Breast epithelium (tissue), 4 donors: ENCODE data around the gene KMT2A. TPM values are rescaled to one million over a fixed set of nuclear protein-coding genes. Genes with fewer than 3 reads are reported as not detected.

Experiments
- DNase-seq, 2 donors: peaks; one replicate each; pipeline ENCODE4 v3.0.0-alpha.2; 2019; ENCODE audit warnings: low spot score in 2 of 2
- H3K27ac ChIP-seq, 2 donors: fragments of 200-600 bp; sonication (generic) in 1 of 2; one replicate each; pipeline ENCODE4 v1.5.1; 2016 to 2019; ENCODE audit warnings: mild to moderate bottlenecking in 1 of 2
- H3K27me3 ChIP-seq, 2 donors: fragments of 200-600 bp; sonication (generic) in 1 of 2; one replicate each; pipeline versions ENCODE4 v1.5.1 to v1.6.0; 2017 to 2019; ENCODE audit warnings: control low read depth in 1 of 2, mild to moderate bottlenecking in 1 of 2
- H3K36me3 ChIP-seq: fragments of 200-600 bp; one replicate; pipeline ENCODE4 v1.5.1; 2019
- H3K4me1 ChIP-seq, 2 donors: fragments of 200-600 bp; sonication (generic); one replicate each; pipeline ENCODE4 v1.5.1; 2016 to 2019; ENCODE audit warnings: control low read depth in 1 of 2
- H3K4me3 ChIP-seq, 3 donors: fragments of 200-600 bp; sonication (generic); 1 replicate in 2 of 3; 2 replicates in 1 of 3; pipeline ENCODE4 v1.5.1; 2016 to 2019; ENCODE audit warnings: mild to moderate bottlenecking in 3 of 3, moderate library complexity in 2 of 3
- H3K9me3 ChIP-seq, 2 donors: fragments of 200-600 bp; sonication (generic) in 1 of 2; one replicate each; pipeline ENCODE4 v1.5.1; 2016 to 2019; ENCODE audit warnings: control low read depth in 1 of 2
- POLR2A ChIP-seq: fragments of 450-650 bp; IDR thresholded peaks from one replicate; pipeline ENCODE4 v1.6.1; 2016; ENCODE audit warnings: antibody characterized with exemption, mild to moderate bottlenecking, moderate library complexity
- POLR2AphosphoS5 ChIP-seq, 3 donors: sonication (generic); formaldehyde crosslinking; IDR thresholded peaks; one replicate each; pipeline ENCODE4 v1.6.1; 2017; ENCODE audit warnings: antibody characterized with exemption in 3 of 3
- intact Hi-C: fragments of 100-400 bp; cut with DNase I; formaldehyde crosslinking; loops from one replicate; pipeline ENCODE4 v1.15.1; 2023; ENCODE audit warnings: low total_unique reads
- total RNA-seq, 3 donors: library from RNA; depleted of rRNA; stranded (reverse); fragments of >200 nt; gene quantifications; one replicate each; pipeline ENCODE4 v1.1.0, GENCODE V29; 2016
- TF ChIP-seq, protein P1 (sequence below), 3 donors: fragments of 450-650 bp; IDR thresholded peaks; one replicate each; pipeline ENCODE4 v1.5.1; 2016 to 2017; ENCODE audit warnings: antibody characterized with exemption in 3 of 3, mild to moderate bottlenecking in 3 of 3, moderate library complexity in 3 of 3

The KMT2A gene
- total RNA-seq, 3 donors from 2014 or later, result 67.4 to 100.0 (median 79.6) TPM

DNA sequence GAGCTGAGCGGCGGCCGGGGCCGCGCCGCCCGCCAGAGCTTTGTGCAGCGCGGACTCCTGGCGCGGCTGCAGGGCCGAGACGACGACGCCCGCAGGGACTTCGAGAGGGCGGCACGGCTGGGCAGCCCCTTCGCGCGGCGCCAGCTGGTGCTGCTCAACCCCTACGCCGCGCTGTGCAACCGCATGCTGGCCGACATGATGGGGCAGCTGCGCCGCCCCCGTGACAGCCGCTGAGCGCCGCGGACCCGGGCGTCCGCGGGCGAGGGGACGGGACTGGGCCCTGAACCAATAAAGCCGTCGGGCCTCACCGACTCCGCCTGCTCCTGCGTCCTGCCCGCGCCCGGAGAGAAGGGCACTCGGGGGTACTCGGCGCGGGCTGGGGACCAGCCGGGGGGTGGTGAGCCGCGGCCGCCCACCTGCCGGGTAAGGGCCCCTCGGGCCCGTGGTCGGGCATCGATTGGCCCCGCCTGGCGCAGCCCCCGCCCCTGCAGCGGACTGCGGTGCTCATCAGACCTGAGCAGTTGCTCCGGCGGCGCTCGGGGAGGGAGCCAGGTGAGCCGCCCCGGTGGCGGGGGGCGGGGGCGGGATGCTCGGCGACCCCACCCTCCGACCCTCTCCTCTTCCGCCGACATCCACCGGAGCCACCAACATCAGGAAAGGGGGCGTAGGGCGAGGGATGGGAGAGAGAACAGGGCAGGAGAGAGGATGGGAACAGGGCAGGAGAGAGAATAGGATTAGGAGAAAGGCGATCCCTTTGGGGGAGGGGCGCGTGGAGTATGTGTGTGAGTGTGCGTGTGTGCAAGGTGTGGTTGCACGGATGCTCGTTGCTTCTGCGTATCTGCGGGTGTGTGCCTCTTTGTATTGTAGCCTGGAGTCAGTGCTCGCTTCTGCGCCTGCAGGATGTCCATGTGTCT is 94.6 kb downstream of the KMT2A start, which contains the start of gene TMEM25:
Gene TMEM25 (plus strand): TSS at position 510 of the 914 bp plus-strand sequence. CDS start 610 bp downstream, outside the sequence.
- TF ChIP-seq POLR2AphosphoS5 (IDR thresholded peaks at IDR 0.05), result peak in 1 of 3 donors; percentile 29
- TF ChIP-seq, protein P1, sequence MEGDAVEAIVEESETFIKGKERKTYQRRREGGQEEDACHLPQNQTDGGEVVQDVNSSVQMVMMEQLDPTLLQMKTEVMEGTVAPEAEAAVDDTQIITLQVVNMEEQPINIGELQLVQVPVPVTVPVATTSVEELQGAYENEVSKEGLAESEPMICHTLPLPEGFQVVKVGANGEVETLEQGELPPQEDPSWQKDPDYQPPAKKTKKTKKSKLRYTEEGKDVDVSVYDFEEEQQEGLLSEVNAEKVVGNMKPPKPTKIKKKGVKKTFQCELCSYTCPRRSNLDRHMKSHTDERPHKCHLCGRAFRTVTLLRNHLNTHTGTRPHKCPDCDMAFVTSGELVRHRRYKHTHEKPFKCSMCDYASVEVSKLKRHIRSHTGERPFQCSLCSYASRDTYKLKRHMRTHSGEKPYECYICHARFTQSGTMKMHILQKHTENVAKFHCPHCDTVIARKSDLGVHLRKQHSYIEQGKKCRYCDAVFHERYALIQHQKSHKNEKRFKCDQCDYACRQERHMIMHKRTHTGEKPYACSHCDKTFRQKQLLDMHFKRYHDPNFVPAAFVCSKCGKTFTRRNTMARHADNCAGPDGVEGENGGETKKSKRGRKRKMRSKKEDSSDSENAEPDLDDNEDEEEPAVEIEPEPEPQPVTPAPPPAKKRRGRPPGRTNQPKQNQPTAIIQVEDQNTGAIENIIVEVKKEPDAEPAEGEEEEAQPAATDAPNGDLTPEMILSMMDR (IDR thresholded peaks at IDR 0.05), result no peak
- peak; percentile 25 for TF ChIP-seq POLR2A

DNA sequence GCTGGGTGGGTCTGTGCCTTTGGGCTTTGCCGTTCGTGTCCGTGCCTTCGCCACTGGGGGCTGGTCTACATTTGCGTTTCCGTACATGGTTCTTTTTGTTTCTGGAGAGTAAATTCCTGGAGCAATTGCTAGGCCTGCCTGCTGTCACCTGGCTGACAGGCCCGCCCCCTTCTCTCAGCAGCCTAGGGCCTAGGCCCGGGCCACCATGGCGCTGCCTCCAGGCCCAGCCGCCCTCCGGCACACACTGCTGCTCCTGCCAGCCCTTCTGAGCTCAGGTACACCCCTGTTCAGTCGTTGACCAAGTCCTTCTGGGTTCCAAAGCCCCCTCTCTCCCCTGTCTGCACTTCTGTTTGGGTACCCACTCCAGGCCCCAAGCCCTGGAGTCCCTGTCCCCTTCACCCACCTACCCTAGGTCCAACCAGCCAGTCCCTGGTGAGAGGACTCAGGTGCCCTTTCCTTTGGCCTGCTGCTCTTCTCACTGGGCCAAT is 95.3 kb downstream of the KMT2A start:
- DNase-seq, result no peak
- Histone ChIP-seq H3K4me3 (peak overlapping the region; percentile 63 to 96 (median 70)), H3K4me1 (peaks cover 4 to 6% of the 10 kb centered on the region in 2 donors), H3K27ac (peak overlapping the region; percentile 54 to 91), H3K27me3 (no peaks in the 10 kb centered on the region), H3K36me3 (no peaks in the 10 kb centered on the region), H3K9me3 (no peaks in the 10 kb centered on the region)
- intact Hi-C loops, result no loop called here
- TF ChIP-seq POLR2A, result no peak
- no peak for TF ChIP-seq POLR2AphosphoS5 (IDR thresholded peaks at IDR 0.05)
- TF ChIP-seq, protein P1 (IDR thresholded peaks at IDR 0.05), result no peak

More for the DNA sequence above, 94.6 kb downstream of the KMT2A start, which contains the start of gene TMEM25:
- H3K4me1 ChIP-seq, result peaks cover 4 to 6% of the 10 kb centered on the region in 2 donors
- H3K9me3 ChIP-seq, result no peaks in the 10 kb centered on the region
- H3K27ac ChIP-seq, result peak within 1 kb of the TSS; percentile 54 to 91
- H3K4me3 ChIP-seq, result peak within 1 kb of the TSS; percentile 63 to 96 (median 70)
- peak in 1 of 2 donors; percentile 60 for DNase-seq
- H3K36me3 ChIP-seq, result no peaks in the 10 kb centered on the region
- intact Hi-C loops, result no loop called here
- H3K27me3 ChIP-seq, result no peaks in the 10 kb centered on the region

DNA sequence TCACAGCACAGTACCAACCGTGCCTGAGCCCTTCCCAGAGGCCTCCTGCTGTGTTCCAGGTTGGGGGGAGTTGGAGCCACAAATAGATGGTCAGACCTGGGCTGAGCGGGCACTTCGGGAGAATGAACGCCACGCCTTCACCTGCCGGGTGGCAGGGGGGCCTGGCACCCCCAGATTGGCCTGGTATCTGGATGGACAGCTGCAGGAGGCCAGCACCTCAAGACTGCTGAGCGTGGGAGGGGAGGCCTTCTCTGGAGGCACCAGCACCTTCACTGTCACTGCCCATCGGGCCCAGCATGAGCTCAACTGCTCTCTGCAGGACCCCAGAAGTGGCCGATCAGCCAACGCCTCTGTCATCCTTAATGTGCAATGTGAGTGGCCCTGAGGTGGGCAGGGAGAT is 95.8 kb downstream of the KMT2A start:
- intact Hi-C loops, result no loop called here

DNA sequence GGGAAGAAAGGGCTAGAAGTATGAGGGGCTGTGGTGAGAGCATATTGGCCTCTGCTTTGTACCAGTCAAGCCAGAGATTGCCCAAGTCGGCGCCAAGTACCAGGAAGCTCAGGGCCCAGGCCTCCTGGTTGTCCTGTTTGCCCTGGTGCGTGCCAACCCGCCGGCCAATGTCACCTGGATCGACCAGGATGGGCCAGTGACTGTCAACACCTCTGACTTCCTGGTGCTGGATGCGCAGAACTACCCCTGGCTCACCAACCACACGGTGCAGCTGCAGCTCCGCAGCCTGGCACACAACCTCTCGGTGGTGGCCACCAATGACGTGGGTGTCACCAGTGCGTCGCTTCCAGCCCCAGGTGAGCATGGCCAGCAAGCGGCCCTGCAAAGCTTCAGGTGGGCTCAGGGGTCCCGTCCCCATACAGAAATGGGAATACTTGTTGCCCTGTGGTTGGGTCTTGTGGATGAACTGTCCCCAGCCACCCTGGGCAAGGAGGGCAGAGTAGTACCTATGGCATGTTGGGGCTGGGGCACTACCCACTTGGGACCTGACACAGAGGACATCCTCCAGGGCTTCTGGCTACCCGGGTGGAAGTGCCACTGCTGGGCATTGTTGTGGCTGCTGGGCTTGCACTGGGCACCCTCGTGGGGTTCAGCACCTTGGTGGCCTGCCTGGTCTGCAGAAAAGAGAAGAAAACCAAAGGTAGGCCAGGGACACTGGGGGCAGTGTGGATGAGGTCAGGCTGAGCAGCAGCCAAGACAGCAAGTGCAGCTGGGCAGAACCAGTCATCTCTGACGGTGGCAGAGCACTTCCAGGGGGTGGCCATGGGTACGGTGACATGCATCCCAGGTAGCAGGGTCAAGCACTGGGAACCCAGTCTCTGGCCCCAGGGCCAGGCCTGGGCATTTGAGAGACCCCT is 96.8 kb downstream of the KMT2A start:
- Histone ChIP-seq H3K9me3 (no peaks in the 10 kb centered on the region), H3K27me3 (no peaks in the 10 kb centered on the region), H3K4me1 (peaks cover 4 to 6% of the 10 kb centered on the region in 2 donors), H3K36me3 (no peaks in the 10 kb centered on the region), H3K27ac (peak overlapping the region; percentile 54 to 91), H3K4me3 (no peak overlapping the region)
- TF ChIP-seq, protein P1 (IDR thresholded peaks at IDR 0.05), result no peak
- TF ChIP-seq POLR2AphosphoS5 (IDR thresholded peaks at IDR 0.05) (no peak), POLR2A (no peak)
- peak; percentile 58 to 77 for DNase-seq
- intact Hi-C loops, result no loop called here

More for the DNA sequence above, 95.8 kb downstream of the KMT2A start:
- peak overlapping the region in 2 of 3 donors; percentile 70 to 96 for H3K4me3 ChIP-seq
- H3K36me3 ChIP-seq, result no peaks in the 10 kb centered on the region
- H3K27ac ChIP-seq, result peak overlapping the region; percentile 54 to 91
- no peak for DNase-seq
- no peaks in the 10 kb centered on the region for H3K9me3 ChIP-seq
- no peaks in the 10 kb centered on the region for H3K27me3 ChIP-seq
- H3K4me1 ChIP-seq, result peaks cover 4 to 6% of the 10 kb centered on the region in 2 donors
- TF ChIP-seq POLR2A (no peak), POLR2AphosphoS5 (IDR thresholded peaks at IDR 0.05) (no peak)
- TF ChIP-seq, protein P1 (IDR thresholded peaks at IDR 0.05), result no peak
